ENCODE measurements around the gene TYMS.

DNA sequence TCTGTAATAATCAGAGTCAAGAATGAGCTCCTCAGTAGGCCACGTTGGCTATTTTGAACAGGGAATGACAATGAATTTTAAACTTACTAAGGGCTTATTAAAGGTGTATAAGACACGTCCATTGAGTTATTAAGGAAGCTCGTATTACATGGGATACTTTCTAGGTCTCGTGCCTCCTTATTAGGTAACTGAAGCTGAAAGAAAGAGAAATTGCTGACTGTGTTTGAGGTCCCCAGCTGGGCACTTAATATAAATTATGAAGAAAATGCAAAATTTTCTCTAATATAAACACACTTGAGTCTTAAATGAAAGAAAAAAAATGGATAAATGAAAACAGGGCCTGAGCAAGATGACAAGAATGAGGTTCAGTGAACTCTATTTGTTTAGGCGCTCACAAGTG lies 38.8 kb upstream of the TYMS start:
- TF ChIP-seq, protein P1, sequence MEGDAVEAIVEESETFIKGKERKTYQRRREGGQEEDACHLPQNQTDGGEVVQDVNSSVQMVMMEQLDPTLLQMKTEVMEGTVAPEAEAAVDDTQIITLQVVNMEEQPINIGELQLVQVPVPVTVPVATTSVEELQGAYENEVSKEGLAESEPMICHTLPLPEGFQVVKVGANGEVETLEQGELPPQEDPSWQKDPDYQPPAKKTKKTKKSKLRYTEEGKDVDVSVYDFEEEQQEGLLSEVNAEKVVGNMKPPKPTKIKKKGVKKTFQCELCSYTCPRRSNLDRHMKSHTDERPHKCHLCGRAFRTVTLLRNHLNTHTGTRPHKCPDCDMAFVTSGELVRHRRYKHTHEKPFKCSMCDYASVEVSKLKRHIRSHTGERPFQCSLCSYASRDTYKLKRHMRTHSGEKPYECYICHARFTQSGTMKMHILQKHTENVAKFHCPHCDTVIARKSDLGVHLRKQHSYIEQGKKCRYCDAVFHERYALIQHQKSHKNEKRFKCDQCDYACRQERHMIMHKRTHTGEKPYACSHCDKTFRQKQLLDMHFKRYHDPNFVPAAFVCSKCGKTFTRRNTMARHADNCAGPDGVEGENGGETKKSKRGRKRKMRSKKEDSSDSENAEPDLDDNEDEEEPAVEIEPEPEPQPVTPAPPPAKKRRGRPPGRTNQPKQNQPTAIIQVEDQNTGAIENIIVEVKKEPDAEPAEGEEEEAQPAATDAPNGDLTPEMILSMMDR (conservative IDR thresholded peaks at IDR 0.05; ENCODE audit: low read length), result no peak
- no peak for TF ChIP-seq EZH2phosphoT487 (IDR thresholded peaks at IDR 0.05; ENCODE audit: borderline replicate concordance)

All from Loucy (cell line).